Subcutaneous preadipocyte (primary cell): ENCODE results near the gene LRRIQ3. TPM values are rescaled to one million over a fixed set of nuclear protein-coding genes. Genes with fewer than 3 reads are reported as not detected.

ENCODE experiments used
- total RNA-seq: library from RNA; depleted of rRNA; stranded (reverse); fragments of >200 nt; gene quantifications from 2 replicates; pipeline ENCODE4 v1.2.3, GENCODE V29; 2012

LRRIQ3 gene
- total RNA-seq = 0.39 and 0.73 TPM in 2 replicates

GRCh38 chr1:74197657-74198552 lies at the start of gene LRRIQ3, which contains the start of gene FPGT:
TSS of gene LRRIQ3 (minus strand) at chr1:74198176. CDS start at chr1:74183684, 14,492 bp downstream.
TSS of gene FPGT (plus strand) at chr1:74198242. CDS start at chr1:74198279, 37 bp downstream.

GRCh38 chr1:74235153-74235552 lies 37.2 kb upstream of the LRRIQ3 start, which contains the start of gene TNNI3K:
TSS of gene TNNI3K (plus strand) at chr1:74235387. CDS start at chr1:74235452, 65 bp downstream.

Other genes starting within 250 kb of the LRRIQ3 start
- 13.5 and 14.0 TPM in 2 replicates for gene FPGT, start 66 bp upstream of the LRRIQ3 start, total RNA-seq
- gene TNNI3K, start 37.2 kb upstream of the LRRIQ3 start, total RNA-seq = 0.37 and 0.39 TPM in 2 replicates